Fibroblast of pulmonary artery (primary cell): ENCODE data around the gene AGAP1.
A peak's percentile ranks its signal among the peaks of the same experiment; 100 is the strongest.

Experiments used
- DNase-seq: peaks from one replicate; pipeline ENCODE4 v3.0.0-alpha.2; 2010; ENCODE audit warnings: low read depth
- H3K4me3 ChIP-seq: replicated peaks from 2 replicates; pipeline ENCODE4 v1.5.1; 2011; ENCODE audit warnings: low read depth, mild to moderate bottlenecking, control low read depth, low read length, moderate library complexity
- TF ChIP-seq, protein P1 (sequence below): IDR thresholded peaks from 2 replicates; pipeline ENCODE4 v1.5.1; 2011; ENCODE audit warnings: mild to moderate bottlenecking, control low read depth, low read length, inconsistent platforms; ENCODE audit errors: missing control alignments

AGAP1 gene

DNA sequence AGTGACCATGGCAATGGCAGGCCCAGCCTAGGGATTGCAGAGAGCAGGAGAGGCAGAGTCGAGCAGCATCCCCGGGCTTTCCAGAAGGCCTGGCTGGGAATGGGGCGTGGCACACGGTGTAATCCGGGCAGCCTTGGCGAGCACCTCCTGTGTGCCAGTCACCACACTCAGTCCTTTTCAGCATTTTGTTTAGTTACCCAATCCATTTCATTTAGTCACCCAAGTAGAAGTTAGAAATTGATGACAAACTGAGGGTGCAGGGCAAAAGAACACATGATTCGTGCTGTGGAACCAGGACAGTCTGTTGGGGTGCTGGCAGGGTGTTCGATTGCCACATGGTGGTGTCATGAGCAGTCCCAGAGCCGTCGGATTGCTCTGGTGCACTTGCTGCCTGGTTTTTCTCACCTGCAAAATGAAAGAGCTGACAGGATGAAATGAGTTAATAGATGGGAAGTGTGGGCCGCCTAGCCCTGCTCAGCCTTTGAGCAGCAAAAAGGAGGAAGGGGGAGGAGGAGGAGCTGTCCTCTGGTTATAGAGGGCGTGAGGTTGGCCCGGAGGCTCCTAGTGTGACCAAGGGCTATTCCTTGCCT is 299.4 kb downstream of the AGAP1 start:
- TF ChIP-seq, protein P1, sequence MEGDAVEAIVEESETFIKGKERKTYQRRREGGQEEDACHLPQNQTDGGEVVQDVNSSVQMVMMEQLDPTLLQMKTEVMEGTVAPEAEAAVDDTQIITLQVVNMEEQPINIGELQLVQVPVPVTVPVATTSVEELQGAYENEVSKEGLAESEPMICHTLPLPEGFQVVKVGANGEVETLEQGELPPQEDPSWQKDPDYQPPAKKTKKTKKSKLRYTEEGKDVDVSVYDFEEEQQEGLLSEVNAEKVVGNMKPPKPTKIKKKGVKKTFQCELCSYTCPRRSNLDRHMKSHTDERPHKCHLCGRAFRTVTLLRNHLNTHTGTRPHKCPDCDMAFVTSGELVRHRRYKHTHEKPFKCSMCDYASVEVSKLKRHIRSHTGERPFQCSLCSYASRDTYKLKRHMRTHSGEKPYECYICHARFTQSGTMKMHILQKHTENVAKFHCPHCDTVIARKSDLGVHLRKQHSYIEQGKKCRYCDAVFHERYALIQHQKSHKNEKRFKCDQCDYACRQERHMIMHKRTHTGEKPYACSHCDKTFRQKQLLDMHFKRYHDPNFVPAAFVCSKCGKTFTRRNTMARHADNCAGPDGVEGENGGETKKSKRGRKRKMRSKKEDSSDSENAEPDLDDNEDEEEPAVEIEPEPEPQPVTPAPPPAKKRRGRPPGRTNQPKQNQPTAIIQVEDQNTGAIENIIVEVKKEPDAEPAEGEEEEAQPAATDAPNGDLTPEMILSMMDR = peak; percentile 40
- H3K4me3 ChIP-seq = no peak overlapping the region
- peak; percentile 13 for DNase-seq

DNA sequence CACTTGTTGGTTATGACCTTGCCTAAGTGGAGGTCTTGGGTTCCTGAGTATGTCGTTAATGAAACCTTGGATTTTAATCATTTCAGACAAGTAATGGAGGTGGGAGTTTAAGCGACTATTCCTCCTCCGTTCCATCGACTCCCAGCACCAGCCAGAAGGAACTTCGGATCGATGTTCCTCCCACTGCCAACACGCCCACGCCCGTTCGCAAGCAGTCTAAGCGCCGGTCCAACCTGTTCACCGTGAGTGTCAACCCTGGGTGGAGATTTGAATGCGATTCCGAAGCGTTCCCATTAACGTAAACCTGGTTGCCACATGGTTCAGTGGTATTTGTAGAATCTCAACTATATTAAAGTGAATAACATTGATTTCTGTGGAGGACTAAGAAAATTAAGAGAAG is 305.4 kb downstream of the AGAP1 start:
- no peak for DNase-seq
- no peak overlapping the region for H3K4me3 ChIP-seq
- TF ChIP-seq, protein P1 = no peak

- TF ChIP-seq, protein P1 = no peak
- H3K4me3 ChIP-seq = no peak overlapping the region
Observed at GRCh38 chr2:235802542-235802941, 308.7 kb downstream of the AGAP1 start.

GRCh38 chr2:235803028-235803427 is 309.2 kb downstream of the AGAP1 start:
- TF ChIP-seq, protein P1 = peak; percentile 38
- peak; percentile 41 for DNase-seq
- H3K4me3 ChIP-seq = no peak overlapping the region

More at GRCh38 chr2:235802542-235802941, 308.7 kb downstream of the AGAP1 start:
- no peak for DNase-seq

DNA sequence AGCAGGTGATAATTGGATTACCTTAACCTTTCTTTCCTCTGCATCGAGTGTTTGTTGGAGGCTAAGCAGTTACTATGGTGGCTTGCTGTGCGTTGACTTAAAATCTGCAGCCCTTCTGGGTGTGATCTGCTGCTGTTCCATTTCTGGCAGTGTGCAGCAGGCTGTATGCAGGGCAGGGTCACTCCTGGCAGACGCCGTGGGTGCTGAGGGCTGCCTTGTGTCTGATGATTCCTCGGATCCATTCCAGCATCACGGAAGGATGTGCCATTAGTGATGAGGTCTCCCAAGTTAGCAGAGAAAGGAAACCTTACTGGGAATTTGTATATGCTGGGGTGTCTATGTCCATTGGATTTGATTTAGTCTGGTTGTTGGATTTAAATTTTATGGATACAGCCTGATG is 310.8 kb downstream of the AGAP1 start:
- no peak for DNase-seq
- TF ChIP-seq, protein P1 = no peak
- H3K4me3 ChIP-seq = no peak overlapping the region

GRCh38 chr2:235806986-235807750 is 313.3 kb downstream of the AGAP1 start:
- no peak for DNase-seq
- no peak overlapping the region for H3K4me3 ChIP-seq
- TF ChIP-seq, protein P1 = no peak
